HG03354 (cell line): ENCODE results near the gene COMMD7.
"Not testable (repeated sequence)": the region's sequence is repeated elsewhere in the genome, so short reads cannot be mapped to it uniquely, and the experiment has no call there.

ENCODE experiments used
- ATAC-seq: cut with Tn5 transposase; IDR thresholded peaks from one replicate; pipeline ENCODE4 v1.9.1; 2021; ENCODE audit warnings: mild to moderate bottlenecking; ENCODE audit not compliant: unreplicated experiment, poor library complexity, severe bottlenecking

Gene COMMD7

GRCh38 chr20:32737371-32738223 is 5.7 kb downstream of the COMMD7 start:
- ATAC-seq = no peak

- no peak for ATAC-seq
Measured at GRCh38 chr20:32731882-32732266, 11.4 kb downstream of the COMMD7 start.

GRCh38 chr20:32729334-32729733 is 13.9 kb downstream of the COMMD7 start:
- not testable (repeated sequence) for ATAC-seq

GRCh38 chr20:32728435-32728834 is 14.8 kb downstream of the COMMD7 start:
- ATAC-seq = not testable (repeated sequence)

- no peak for ATAC-seq
Measured at GRCh38 chr20:32727683-32728082, 15.6 kb downstream of the COMMD7 start.

- no peak for ATAC-seq
Measured at GRCh38 chr20:32718749-32719348, 24.4 kb downstream of the COMMD7 start.

GRCh38 chr20:32711346-32711745 is 31.9 kb downstream of the COMMD7 start:
- ATAC-seq = no peak

GRCh38 chr20:32709632-32710121 is 33.6 kb downstream of the COMMD7 start:
- ATAC-seq = no peak

- not testable (repeated sequence) for ATAC-seq
Measured at GRCh38 chr20:32709029-32709631, 34.1 kb downstream of the COMMD7 start.

- no peak for ATAC-seq
Measured at GRCh38 chr20:32707691-32708581, 35.3 kb downstream of the COMMD7 start.

GRCh38 chr20:32706486-32706885 is 36.8 kb downstream of the COMMD7 start:
- ATAC-seq = no peak

- ATAC-seq = no peak
Measured at GRCh38 chr20:32702706-32703425, 40.4 kb downstream of the COMMD7 start.

- ATAC-seq = no peak
Measured at GRCh38 chr20:32697608-32698007, 45.7 kb downstream of the COMMD7 start.

- ATAC-seq = no peak
Measured at GRCh38 chr20:32695089-32695488, 48.2 kb downstream of the COMMD7 start.

- not testable (repeated sequence) for ATAC-seq
Measured at GRCh38 chr20:32688966-32689365, 54.3 kb downstream of the COMMD7 start.

- ATAC-seq = no peak
Measured at GRCh38 chr20:32687180-32687532, 56.1 kb downstream of the COMMD7 start.

- no peak for ATAC-seq
Measured at GRCh38 chr20:32686530-32687179, 56.6 kb downstream of the COMMD7 start.
